HepG2 (cell line): ENCODE measurements around the gene MSH3.

ENCODE experiments used
- BRCA1 ChIP-seq: sonication (generic); formaldehyde crosslinking; IDR thresholded peaks from 2 replicates; pipeline ENCODE4 v1.4.0; 2020; ENCODE audit warnings: missing genetic modification reagents
- LBX2 ChIP-seq: sonication (generic); formaldehyde crosslinking; IDR thresholded peaks from 2 replicates; pipeline ENCODE4 v1.5.0; 2020; ENCODE audit warnings: missing genetic modification reagents, mild to moderate bottlenecking, borderline replicate concordance
- PHF20 ChIP-seq: sonication (generic); formaldehyde crosslinking; IDR thresholded peaks from 2 replicates; pipeline ENCODE4 v1.5.0; 2020; ENCODE audit warnings: mild to moderate bottlenecking, missing genetic modification reagents
- POLR2AphosphoS5 ChIP-seq: IDR thresholded peaks from 2 replicates; pipeline ENCODE4 v1.6.1; 2012; ENCODE audit warnings: low read depth, low read length
- TF ChIP-seq, protein P1 (sequence below): sonication (generic); formaldehyde crosslinking; IDR thresholded peaks from 2 replicates; pipeline ENCODE4 v1.8.0; 2022; ENCODE audit warnings: missing genetic modification reagents, mild to moderate bottlenecking, moderate library complexity, borderline replicate concordance
- TF ChIP-seq, protein P2 (sequence below): sonication (generic); formaldehyde crosslinking; IDR thresholded peaks from 2 replicates; pipeline ENCODE4 v1.5.0; 2020; ENCODE audit warnings: mild to moderate bottlenecking, missing genetic modification reagents, moderate library complexity

- TF ChIP-seq, protein P1, sequence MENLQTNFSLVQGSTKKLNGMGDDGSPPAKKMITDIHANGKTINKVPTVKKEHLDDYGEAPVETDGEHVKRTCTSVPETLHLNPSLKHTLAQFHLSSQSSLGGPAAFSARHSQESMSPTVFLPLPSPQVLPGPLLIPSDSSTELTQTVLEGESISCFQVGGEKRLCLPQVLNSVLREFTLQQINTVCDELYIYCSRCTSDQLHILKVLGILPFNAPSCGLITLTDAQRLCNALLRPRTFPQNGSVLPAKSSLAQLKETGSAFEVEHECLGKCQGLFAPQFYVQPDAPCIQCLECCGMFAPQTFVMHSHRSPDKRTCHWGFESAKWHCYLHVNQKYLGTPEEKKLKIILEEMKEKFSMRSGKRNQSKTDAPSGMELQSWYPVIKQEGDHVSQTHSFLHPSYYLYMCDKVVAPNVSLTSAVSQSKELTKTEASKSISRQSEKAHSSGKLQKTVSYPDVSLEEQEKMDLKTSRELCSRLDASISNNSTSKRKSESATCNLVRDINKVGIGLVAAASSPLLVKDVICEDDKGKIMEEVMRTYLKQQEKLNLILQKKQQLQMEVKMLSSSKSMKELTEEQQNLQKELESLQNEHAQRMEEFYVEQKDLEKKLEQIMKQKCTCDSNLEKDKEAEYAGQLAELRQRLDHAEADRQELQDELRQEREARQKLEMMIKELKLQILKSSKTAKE, result no peak
- TF ChIP-seq BRCA1 (CRISPR knock-in tag) (no peak), PHF20 (CRISPR knock-in tag) (no peak), POLR2AphosphoS5 (no peak), LBX2 (CRISPR knock-in tag) (no peak)
- TF ChIP-seq, protein P2, sequence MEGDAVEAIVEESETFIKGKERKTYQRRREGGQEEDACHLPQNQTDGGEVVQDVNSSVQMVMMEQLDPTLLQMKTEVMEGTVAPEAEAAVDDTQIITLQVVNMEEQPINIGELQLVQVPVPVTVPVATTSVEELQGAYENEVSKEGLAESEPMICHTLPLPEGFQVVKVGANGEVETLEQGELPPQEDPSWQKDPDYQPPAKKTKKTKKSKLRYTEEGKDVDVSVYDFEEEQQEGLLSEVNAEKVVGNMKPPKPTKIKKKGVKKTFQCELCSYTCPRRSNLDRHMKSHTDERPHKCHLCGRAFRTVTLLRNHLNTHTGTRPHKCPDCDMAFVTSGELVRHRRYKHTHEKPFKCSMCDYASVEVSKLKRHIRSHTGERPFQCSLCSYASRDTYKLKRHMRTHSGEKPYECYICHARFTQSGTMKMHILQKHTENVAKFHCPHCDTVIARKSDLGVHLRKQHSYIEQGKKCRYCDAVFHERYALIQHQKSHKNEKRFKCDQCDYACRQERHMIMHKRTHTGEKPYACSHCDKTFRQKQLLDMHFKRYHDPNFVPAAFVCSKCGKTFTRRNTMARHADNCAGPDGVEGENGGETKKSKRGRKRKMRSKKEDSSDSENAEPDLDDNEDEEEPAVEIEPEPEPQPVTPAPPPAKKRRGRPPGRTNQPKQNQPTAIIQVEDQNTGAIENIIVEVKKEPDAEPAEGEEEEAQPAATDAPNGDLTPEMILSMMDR (CRISPR knock-in tag), result no peak
These were observed 108.8 kb downstream of the MSH3 start for GRCh38 chr5:80763211-80763610.
